Astrocyte of the spinal cord (primary cell): ENCODE results near the gene ANXA11.
"Not testable (repeated sequence)": the region's sequence is repeated elsewhere in the genome, so short reads cannot be mapped to it uniquely, and the experiment has no call there.

Experiments
- DNase-seq: peaks from one replicate; pipeline ENCODE4 v3.0.0; 2011; ENCODE audit warnings: low read depth, low spot score
- H3K4me3 ChIP-seq: 2 replicates; pipeline ENCODE4 v1.5.1; 2011; ENCODE audit warnings: low read depth, mild to moderate bottlenecking, low read length, moderate library complexity
- CTCF ChIP-seq: IDR thresholded peaks from 2 replicates; pipeline ENCODE4 v1.5.1; 2012; ENCODE audit warnings: low read depth, mild to moderate bottlenecking, low read length, inconsistent platforms
- in situ Hi-C: cut with HindIII; loops from 2 replicates; pipeline ENCODE4 v1.10.0; 2017; ENCODE audit warnings: low sequenced_read_pairs

The ANXA11 gene

GRCh38 chr10:80146918-80147317, 58.4 kb downstream of the ANXA11 start:
- no peak overlapping the region for H3K4me3 ChIP-seq
- in situ Hi-C loops, result no loop called here
- no peak for TF ChIP-seq CTCF
- no peak for DNase-seq

GRCh38 chr10:80145406-80146308, 59.7 kb downstream of the ANXA11 start:
- peak; percentile 55 for DNase-seq
- in situ Hi-C loops, H3K4me3 ChIP-seq: not testable (repeated sequence)

- TF ChIP-seq CTCF, result no peak
- in situ Hi-C loops, result no loop called here
- DNase-seq, result no peak
Observed at GRCh38 chr10:80144696-80145131, 60.6 kb downstream of the ANXA11 start.

GRCh38 chr10:80144067-80144695, 61.2 kb downstream of the ANXA11 start:
- in situ Hi-C loops, result no loop called here
- DNase-seq, result no peak
- no peak for TF ChIP-seq CTCF
- H3K4me3 ChIP-seq, result no peak overlapping the region

More at GRCh38 chr10:80144696-80145131, 60.6 kb downstream of the ANXA11 start:
- no peak overlapping the region for H3K4me3 ChIP-seq

- DNase-seq, result no peak
- H3K4me3 ChIP-seq, result no peak overlapping the region
- TF ChIP-seq CTCF, result no peak
- in situ Hi-C loops, result no loop called here
Observed at GRCh38 chr10:80141696-80142460, 63.5 kb downstream of the ANXA11 start.

GRCh38 chr10:80140251-80140650, 65.1 kb downstream of the ANXA11 start:
- H3K4me3 ChIP-seq, result no peak overlapping the region
- in situ Hi-C loops, result no loop called here
- TF ChIP-seq CTCF, result no peak
- DNase-seq, result no peak
